OCI-LY7 (cell line): ENCODE measurements around the gene NXN. TPM values are rescaled to one million over a fixed set of nuclear protein-coding genes. Genes with fewer than 3 reads are reported as not detected.

ENCODE experiments used
- BruUV-seq: library from RNA; stranded (reverse); fragments of 400-500 nt; replicated peaks from 2 replicates; lab custom pipeline; 2021; lab: Mats Ljungman, UMichigan
- CTCF ChIA-PET: fragments of 300-600 bp; sonication (Branson Sonifier 250); formaldehyde crosslinking; loops from one replicate; lab custom pipeline; 2022; ENCODE audit warnings: antibody characterized with exemption; ENCODE audit not compliant: unreplicated experiment; lab: Charles Lee
- POLR2A ChIA-PET: fragments of 300-600 bp; sonication (Branson Sonifier 250); formaldehyde crosslinking; loops from one replicate; lab custom pipeline; 2022; ENCODE audit warnings: antibody characterized with exemption; lab: Charles Lee
- DNase-seq: peaks from one replicate; pipeline ENCODE4 v3.0.0-alpha.2; 2015; ENCODE audit warnings: low spot score
- H2AFZ ChIP-seq: fragments of 200-600 bp; sonication (generic), shearing (Covaris generic); 2 replicates; pipeline ENCODE4 v1.6.1; 2014; ENCODE audit warnings: mild to moderate bottlenecking, antibody characterized with exemption, low read length, moderate library complexity
- H3K27ac ChIP-seq: fragments of 200-600 bp; sonication (generic); 2 replicates; pipeline ENCODE4 v1.5.1; 2014; ENCODE audit warnings: mixed run types, low read depth, mild to moderate bottlenecking, moderate library complexity, low read length, inconsistent platforms; ENCODE audit not compliant: poor library complexity, severe bottlenecking
- H3K36me3 ChIP-seq: fragments of 200-600 bp; sonication (generic); 2 replicates; pipeline ENCODE4 v1.6.1; 2014; ENCODE audit warnings: mild to moderate bottlenecking, antibody characterized with exemption, low read length, moderate library complexity, mixed read lengths; ENCODE audit not compliant: insufficient read depth
- H3K4me1 ChIP-seq: fragments of 200-600 bp; sonication (generic); 2 replicates; pipeline ENCODE4 v1.5.1; 2014; ENCODE audit warnings: mild to moderate bottlenecking, low read length; ENCODE audit not compliant: insufficient read depth, poor library complexity, severe bottlenecking
- H3K4me2 ChIP-seq: fragments of 200-600 bp; sonication (generic); 2 replicates; pipeline ENCODE4 v1.6.1; 2014; ENCODE audit warnings: mild to moderate bottlenecking, low read length
- H3K4me3 ChIP-seq: fragments of 200-600 bp; sonication (generic); 2 replicates; pipeline ENCODE4 v1.5.1; 2014; ENCODE audit warnings: mild to moderate bottlenecking, low read depth, low read length; ENCODE audit not compliant: poor library complexity, severe bottlenecking
- H3K79me2 ChIP-seq: fragments of 200-600 bp; sonication (generic); 2 replicates; pipeline ENCODE4 v1.6.1; 2016; ENCODE audit warnings: low read depth, mild to moderate bottlenecking, low read length, moderate library complexity, mixed read lengths; ENCODE audit not compliant: insufficient read depth
- H3K9me2 ChIP-seq: fragments of 200-600 bp; sonication (generic); 2 replicates; pipeline ENCODE4 v1.6.1; 2016; ENCODE audit warnings: mild to moderate bottlenecking, low read length, mixed read lengths; ENCODE audit not compliant: insufficient read depth
- H3K9me3 ChIP-seq: fragments of 200-600 bp; sonication (generic); 2 replicates; pipeline ENCODE4 v1.6.1; 2014; ENCODE audit warnings: mild to moderate bottlenecking, mixed run types, low read length, mixed read lengths
- H4K20me1 ChIP-seq: fragments of 200-600 bp; sonication (generic); 2 replicates; pipeline ENCODE4 v1.6.1; 2014; ENCODE audit warnings: mild to moderate bottlenecking, antibody characterized with exemption, low read length, moderate library complexity, mixed read lengths; ENCODE audit not compliant: insufficient read depth
- CTCF ChIP-seq: fragments of 200-600 bp; sonication (generic); conservative IDR thresholded peaks from 2 replicates; pipeline ENCODE4 v1.5.1; 2014; ENCODE audit warnings: mild to moderate bottlenecking, antibody characterized with exemption, low read length, moderate library complexity, mixed read lengths
- EZH2phosphoT487 ChIP-seq: fragments of 200-600 bp; sonication (generic); IDR thresholded peaks from 2 replicates; pipeline ENCODE4 v1.6.1; 2018; ENCODE audit warnings: low read depth, borderline replicate concordance, mild to moderate bottlenecking, mixed run types, antibody characterized with exemption, low read length, moderate library complexity, mixed read lengths
- intact Hi-C: fragments of 100-400 bp; cut with micrococcal nuclease; formaldehyde crosslinking; loops from one replicate; pipeline ENCODE4 v1.10.0; 2022; ENCODE audit not compliant: unreplicated experiment
- total RNA-seq, 2 experiments: library from RNA; depleted of rRNA in 1 of 2; stranded (reverse); fragments of >200 nt in 1 of 2; shearing (Covaris generic) in 1 of 2; gene quantifications; 2 replicates each; pipeline ENCODE4 v1.2.3, GENCODE V29; 2014 to 2022

The NXN gene
- total RNA-seq, 2 experiments from 2014 or later, result 1.3 to 2.8 TPM

GRCh38 chr17:799261-799660, 180.3 kb downstream of the NXN start:
- no TSS peak for BruUV-seq
- Histone ChIP-seq H3K36me3 (peaks cover 5% of the 10 kb centered on the region; the same call in 1 of the 2 replicates), H4K20me1 (no peaks in the 10 kb centered on the region), H3K4me2 (no peak overlapping the region), H3K4me3 (no peak overlapping the region), H3K4me1 (no peaks in the 10 kb centered on the region), H3K9me3 (no peaks in the 10 kb centered on the region), H2AFZ (no peak overlapping the region), H3K79me2 (no peaks in the 10 kb centered on the region), H3K27ac (no peak overlapping the region), H3K9me2 (no peaks in the 10 kb centered on the region)
- TF ChIP-seq CTCF, result no peak
- TF ChIP-seq EZH2phosphoT487, result no peak
- ChIA-PET POLR2A (no interaction called here), CTCF (no interaction called here)
- intact Hi-C loops, result no loop called here
- DNase-seq, result no peak

- no TSS peak for BruUV-seq
- ChIA-PET CTCF (no interaction called here), POLR2A (no interaction called here)
- no peak overlapping the region for H3K4me3 ChIP-seq
- no peaks in the 10 kb centered on the region for H3K9me2 ChIP-seq
- no peak overlapping the region for H2AFZ ChIP-seq
- H3K27ac ChIP-seq, result no peak overlapping the region
- H3K36me3 ChIP-seq, result peaks cover 8% of the 10 kb centered on the region; the same call in 1 of the 2 replicates
- H3K4me1 ChIP-seq, result no peaks in the 10 kb centered on the region
- TF ChIP-seq CTCF, result no peak
- TF ChIP-seq EZH2phosphoT487, result no peak
- intact Hi-C loops, result no loop called here
- no peaks in the 10 kb centered on the region for H3K79me2 ChIP-seq
- DNase-seq, result no peak
- no peak overlapping the region for H3K4me2 ChIP-seq
- H4K20me1 ChIP-seq, result no peaks in the 10 kb centered on the region
- no peaks in the 10 kb centered on the region for H3K9me3 ChIP-seq
These were observed 181.3 kb downstream of the NXN start for GRCh38 chr17:798246-798645.

GRCh38 chr17:797236-797840, 182.2 kb downstream of the NXN start:
- POLR2A ChIA-PET, result no interaction called here
- H3K27ac ChIP-seq, result no peak overlapping the region
- TF ChIP-seq EZH2phosphoT487 (no peak), CTCF (no peak)

More at GRCh38 chr17:797236-797840, 182.2 kb downstream of the NXN start:
- CTCF ChIA-PET, result no interaction called here
- Histone ChIP-seq H3K4me2 (no peak overlapping the region), H3K9me2 (no peaks in the 10 kb centered on the region), H2AFZ (no peak overlapping the region), H3K4me3 (no peak overlapping the region), H3K79me2 (no peaks in the 10 kb centered on the region), H4K20me1 (no peaks in the 10 kb centered on the region), H3K4me1 (no peaks in the 10 kb centered on the region), H3K9me3 (no peaks in the 10 kb centered on the region), H3K36me3 (peaks cover 13% of the 10 kb centered on the region)
- BruUV-seq, result no TSS peak
- no peak for DNase-seq
- intact Hi-C loops, result no loop called here
